Jurkat, Clone E6-1 (cell line): Measurements from ENCODE around the gene AGK.
"Not testable (repeated sequence)": the region's sequence is repeated elsewhere in the genome, so short reads cannot be mapped to it uniquely, and the experiment has no call there.

Experiments used
- DNase-seq: peaks from one replicate; pipeline ENCODE4 v3.0.0-alpha.2; 2011; ENCODE audit warnings: low read depth, low spot score
- H3K4me3 ChIP-seq: 2 replicates; pipeline ENCODE4 v1.5.1; 2011; ENCODE audit warnings: mild to moderate bottlenecking, low read length, control low read depth, moderate library complexity

The AGK gene

DNA sequence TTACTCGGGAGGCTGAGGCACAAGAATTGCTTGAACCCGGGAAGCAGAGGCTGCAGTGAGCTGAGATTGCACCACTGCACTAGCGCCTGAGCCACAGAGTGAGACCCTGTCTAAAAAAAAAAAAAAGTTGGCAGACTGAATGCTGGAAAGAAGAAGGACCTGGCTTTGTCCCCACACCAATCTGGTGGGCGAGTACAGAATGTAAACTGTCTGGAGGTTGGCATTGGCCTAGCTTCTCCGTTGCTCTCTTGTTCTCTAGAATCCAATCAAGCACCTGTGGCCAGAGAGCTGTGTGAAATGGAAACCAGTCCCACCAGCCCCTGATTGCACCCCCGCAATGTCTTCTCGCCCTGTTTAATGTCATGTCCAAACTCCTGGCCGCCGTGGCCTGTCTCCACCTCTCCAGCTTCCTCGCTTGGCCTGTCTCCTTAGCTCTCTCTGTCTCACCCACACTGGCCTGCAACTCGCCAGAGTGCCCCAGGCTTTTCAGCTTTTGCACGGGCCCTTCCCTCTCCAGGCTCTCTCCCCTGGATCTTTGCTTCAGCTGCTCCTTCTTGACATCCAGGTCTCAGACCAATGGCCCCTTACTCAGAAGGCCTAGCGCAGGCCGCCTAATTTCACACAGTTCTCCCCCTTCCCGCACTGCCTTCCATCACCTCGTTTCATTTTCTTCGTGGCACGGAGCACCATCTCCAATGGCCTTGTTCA lies 670 bp upstream of the AGK start:
- H3K4me3 ChIP-seq = peak overlapping the region; percentile 90
- DNase-seq = no peak

DNA sequence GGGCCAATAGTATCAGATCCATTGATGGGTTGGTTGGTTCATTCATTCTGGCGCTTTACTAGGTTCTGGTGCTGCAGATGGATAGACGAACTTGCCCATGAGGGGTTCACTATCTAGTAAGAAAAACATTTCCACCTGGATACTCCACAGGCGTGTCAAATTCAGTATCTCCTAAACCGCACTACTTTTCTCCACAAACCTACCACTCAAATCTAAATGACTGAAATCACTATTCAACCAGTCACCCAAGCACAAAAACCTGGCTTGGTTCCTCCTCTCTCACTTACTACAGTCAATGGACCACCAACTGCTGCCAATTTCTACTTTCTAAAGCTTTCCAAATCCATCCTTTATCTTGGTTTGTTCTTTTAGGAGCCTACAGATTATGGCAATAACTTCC lies 572 bp downstream of the AGK start:
- no peak for DNase-seq

DNA sequence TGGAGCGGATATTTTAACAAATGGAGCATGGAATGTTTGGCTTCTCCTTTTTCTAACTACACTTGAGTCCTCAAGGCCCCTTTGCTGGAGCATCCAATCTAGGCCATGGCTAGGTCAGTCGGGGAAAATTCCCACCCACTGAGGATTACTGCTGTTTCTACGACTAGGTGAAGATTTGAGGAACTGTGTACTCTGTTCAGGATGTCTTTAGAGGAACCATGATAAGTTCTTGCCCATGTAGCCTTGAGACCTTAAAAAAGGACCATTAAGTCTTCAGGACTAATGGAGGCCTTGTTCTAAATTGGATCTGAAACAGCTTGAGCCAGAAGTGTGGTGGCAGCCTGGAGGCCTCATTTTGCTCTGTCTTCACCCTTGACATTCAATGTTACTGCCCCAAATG lies 6.2 kb downstream of the AGK start:
- H3K4me3 ChIP-seq = no peak overlapping the region
- no peak for DNase-seq

More for the DNA sequence above, 572 bp downstream of the AGK start:
- H3K4me3 ChIP-seq = peak overlapping the region; percentile 90

DNA sequence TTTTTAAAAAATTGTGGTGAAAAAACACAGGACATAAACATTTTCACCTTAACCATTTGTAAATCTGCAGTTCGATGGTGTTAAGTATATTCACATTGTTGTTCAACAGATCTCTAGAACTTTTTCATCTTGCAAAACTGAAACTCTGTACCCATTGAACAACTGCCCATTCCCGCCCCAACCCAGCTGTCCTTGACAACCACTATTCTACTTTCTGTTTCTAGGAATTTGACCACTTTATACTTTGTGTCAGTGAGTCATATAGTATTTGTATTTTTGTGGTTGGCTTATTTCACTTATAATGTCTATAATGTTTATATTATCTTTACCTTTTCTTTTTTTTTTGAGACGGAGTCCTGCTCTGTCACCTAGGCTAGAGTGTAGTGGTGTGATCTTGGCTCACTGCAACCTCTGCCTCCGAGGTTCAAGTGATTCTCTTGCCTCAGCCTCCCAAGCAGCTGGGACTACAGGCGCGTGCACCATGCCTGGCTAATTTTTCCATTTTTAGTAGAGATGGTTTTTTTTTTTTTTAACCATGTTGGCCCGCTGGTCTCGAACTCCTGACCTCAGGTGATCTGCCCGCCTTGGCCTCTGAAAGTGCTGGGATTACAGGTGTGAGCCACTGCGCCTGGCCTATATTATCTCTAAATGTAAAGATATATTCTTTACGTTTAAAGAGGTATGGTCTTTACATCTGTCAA lies 6.8 kb downstream of the AGK start:
- H3K4me3 ChIP-seq, DNase-seq: not testable (repeated sequence)

DNA sequence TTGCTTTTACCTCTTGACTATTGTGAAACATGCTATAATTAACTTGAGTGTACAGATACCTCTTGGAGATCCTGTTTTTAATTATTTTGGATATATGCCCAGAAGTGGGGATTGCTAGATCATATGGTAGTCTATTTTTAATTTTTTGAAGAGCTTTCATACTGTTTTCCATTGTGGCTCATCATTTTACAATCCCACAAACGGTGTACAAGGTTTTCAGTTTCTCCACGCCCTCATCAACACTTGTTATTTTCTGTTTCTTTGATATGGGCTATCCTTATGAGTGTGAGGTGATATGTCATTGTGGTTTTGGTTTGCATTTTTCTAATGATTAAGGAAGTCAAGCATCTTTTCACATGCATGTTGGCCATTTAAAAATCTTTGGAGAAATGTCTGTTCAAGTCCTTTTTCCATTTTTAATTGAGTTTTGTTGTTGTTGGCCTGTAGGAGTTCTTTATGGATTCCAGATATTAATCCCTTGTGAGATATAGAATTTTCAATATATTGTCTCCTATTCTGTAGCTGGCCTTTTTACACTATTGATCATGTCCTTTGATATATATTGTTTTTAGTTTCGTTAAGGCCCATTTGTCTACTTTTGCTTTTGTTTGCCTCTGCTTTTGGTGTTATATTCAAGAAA lies 7.5 kb downstream of the AGK start:
- H3K4me3 ChIP-seq = no peak overlapping the region
- peak; percentile 37 for DNase-seq

DNA sequence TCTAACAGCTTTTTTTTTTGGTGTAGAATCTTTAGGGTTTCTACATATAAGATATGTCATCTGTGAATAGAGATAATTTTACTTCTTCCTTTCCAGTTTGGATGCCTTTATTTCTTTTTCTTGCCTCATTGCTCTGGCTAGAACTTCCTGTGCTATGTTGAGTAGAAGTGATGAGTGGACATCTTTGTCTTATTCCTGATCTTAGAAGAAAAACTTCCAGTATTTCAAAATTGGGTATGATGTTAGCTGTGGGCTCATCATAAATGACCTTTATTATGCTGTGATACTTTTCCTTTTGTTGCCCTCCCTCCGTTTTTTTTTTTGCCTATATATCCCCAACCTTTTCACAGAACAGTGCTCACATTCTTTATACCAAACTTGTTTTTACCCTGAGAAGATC lies 8.8 kb downstream of the AGK start:
- no peak overlapping the region for H3K4me3 ChIP-seq
- no peak for DNase-seq

DNA sequence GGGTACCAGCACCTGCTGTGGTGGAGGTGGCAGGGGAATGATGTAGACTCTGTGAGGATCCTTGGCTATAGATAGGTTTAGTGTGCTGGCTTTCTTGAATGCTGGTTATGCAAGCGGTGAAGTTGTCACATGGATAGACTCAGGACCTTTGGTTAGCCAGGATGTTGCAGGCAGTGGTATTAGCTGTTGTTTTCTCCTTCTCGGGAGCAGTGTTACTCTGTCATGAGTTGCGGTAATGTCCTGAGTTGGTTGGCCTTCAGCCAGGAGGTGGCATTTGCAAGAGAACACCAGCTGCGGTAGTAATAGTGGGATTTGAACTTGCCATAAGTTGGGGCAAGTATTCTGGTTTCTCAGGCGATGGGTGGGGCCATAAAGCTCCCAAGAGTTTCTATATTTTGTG lies 10.8 kb downstream of the AGK start:
- no peak overlapping the region for H3K4me3 ChIP-seq
- no peak for DNase-seq

DNA sequence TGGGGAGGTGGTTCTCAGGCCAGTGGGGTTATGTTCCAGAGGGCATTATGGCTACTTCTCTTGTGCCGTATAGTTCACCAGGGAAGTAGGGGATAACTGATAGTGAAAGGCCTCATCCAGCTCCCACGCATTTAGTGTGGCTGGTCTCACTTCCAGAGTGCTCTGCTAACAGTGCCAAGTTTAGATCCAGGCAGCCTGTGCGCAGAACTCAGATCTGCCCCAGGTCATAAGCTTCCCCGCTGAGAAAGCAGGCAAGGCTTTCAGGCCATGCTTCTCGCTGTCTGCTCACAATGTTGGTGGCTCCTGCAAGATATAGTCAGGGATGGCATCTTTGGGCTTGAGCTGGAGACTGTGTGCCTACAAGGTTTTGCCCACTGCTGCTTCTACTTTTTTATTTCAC lies 11.3 kb downstream of the AGK start:
- H3K4me3 ChIP-seq = no peak overlapping the region
- DNase-seq = no peak

DNA sequence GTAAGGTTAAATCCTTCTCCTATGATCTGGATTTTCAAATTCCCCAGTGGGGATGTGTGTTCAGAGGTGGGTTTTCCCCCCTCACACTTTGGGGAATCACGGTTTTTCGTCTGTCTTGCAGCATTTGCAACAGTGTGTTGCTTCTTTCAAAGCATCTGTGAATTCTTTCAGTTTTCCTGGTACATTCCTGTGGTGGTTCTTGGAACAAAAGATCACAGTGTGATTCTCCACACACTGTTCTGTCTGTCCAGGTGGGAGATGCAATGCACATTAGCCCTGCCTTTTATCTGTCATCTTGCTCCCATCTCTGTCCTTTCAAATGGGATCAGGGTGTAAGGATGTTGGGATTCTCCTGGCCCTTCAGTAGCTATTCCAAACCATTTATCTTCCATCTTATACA lies 11.8 kb downstream of the AGK start:
- no peak for DNase-seq
- no peak overlapping the region for H3K4me3 ChIP-seq

DNA sequence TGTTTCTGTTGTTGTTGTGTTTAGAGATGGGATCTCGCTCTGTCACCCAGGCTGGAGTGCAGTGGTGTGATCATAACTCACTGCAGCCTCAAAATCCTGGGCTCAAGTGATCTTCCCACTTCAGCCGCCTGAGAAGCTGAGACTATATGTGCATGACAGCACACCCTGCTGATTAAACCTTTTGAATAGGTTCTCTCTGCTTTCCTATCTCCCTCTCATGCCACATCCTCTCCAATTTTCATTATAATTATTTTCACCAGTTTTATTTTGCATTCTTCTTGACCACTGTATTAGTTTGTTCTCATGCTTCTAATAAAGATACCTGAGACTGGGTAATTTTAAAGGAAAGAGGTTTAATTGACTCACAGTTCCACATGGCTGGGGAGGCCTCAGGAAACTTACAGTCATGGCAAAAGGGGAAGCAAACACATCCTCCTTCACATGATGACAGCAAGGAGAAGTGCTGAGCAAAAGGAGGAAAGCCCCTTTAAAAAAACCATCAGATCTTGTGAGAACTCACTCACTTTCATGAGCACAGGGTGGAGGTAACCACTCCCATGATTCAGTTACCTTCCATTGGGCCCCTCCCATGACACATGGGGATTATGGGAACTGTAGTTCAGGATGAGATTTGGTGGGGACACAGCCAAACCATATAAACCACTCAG lies 12.9 kb downstream of the AGK start:
- no peak overlapping the region for H3K4me3 ChIP-seq
- no peak for DNase-seq

DNA sequence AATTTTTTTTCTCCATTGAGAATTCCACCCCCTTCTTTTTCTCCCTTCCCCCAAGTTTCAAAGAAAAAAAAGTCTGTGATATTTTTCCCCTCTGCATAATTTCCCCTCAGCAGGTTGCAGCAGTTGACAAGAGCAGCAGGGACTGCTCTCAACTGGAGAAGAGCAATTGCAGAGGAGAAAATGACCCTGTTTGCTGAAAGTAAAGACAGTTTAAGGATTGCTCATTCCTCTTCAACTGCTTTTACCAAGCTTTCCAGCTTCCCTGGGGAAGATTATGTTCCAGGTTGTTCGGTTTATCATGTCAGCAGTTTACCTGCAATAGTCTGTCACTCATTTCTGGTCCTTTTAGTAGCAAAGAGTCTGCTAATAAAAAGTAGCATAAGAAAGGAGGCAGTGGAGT lies 16.2 kb downstream of the AGK start:
- no peak for DNase-seq

DNA sequence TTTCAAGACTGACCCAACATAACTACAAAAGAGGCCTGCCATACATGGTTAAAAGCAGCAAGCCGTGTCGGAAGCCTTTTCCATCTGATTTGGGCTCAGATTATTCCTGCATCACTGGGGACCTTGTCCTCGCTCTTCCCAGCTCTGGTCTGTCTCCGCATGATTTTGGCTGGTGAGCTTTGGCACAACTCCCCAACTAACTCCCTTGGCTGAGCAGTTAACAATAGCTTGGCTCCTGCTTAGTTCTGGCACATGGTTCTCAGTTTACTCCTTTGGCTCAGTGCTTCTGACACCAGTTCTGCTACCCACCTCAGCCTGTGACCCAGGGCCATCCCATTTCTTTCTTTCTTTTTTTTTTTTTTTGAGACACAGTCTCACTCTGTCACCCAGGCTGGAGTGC lies 17.0 kb downstream of the AGK start:
- no peak for DNase-seq
- H3K4me3 ChIP-seq = no peak overlapping the region

More for the DNA sequence above, 16.2 kb downstream of the AGK start:
- no peak overlapping the region for H3K4me3 ChIP-seq

DNA sequence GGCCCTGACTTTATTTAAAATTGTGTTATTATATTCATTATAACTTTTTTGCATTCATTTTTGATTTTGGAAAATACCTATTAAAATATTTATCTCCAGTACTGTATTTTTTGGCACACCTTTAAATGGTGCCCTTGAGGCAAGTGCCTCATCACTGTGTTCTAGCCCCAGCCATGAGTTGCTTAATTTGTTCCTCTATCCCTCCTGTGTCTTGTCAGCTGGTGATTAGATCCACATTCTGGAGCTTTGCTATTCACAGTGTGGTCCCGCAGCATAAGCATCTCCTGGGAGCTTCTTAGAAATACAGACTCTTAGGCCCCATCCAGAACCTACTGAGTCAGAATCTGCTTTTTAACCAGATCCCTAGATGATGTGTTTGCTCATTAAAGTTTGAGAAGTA lies 19.8 kb downstream of the AGK start:
- no peak overlapping the region for H3K4me3 ChIP-seq
- no peak for DNase-seq

DNA sequence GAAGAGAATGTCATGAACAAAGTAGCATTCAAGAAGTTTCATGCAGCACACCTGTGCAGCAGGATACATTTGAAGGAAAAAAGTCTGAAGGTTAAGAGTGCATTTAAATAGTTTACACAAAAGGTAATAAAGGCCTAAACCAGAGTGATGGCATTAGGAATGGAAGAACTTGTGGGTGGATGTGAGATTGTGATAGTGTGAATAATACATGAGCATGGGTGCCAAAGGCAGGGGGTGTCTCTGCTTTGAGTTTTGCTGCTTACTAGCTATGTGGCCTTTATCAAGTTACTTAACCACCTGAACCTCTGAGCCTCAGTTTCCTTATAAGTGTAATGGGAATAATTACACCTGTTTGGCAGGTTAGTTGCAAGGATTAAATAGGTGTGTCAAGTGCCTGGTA lies 21.0 kb downstream of the AGK start:
- H3K4me3 ChIP-seq = no peak overlapping the region
- DNase-seq = no peak

DNA sequence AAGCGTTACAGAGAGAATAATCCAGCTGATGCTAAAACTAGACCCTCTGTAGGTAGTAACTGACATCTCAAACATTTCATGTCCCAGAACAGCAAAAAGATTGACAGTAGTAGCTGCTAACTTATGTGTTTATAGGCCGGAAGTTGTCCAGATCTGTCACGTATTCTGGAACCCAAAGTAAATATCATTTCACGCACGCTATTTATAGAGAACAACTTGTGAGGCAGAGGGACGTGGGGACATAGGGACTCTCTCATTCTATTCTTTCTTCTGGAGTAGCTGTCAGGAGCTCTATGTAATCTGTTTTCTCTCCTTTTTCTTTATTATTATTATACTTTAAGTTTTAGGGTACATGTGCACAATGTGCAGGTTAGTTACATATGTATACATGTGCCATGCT lies 22.3 kb downstream of the AGK start:
- no peak for DNase-seq
- no peak overlapping the region for H3K4me3 ChIP-seq

DNA sequence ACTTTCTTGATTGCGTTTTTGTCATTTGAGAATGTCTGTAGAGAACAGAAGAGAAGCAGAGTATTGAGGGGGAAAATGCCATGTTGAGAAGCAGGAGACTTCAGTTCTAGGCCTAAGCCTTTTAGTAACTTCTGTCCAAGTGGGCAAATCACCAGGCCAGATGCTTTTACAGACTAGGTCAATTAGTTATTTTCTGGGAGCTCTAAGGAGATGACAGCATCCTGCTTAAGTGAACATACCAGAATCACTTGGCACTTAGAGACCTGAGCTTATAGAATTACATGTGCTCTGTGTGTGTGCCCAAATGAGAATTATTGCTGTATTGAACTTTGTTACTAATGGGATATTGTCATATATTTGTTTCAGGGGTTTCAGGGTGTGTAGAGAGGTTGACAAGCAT lies 24.0 kb downstream of the AGK start:
- DNase-seq = no peak
- no peak overlapping the region for H3K4me3 ChIP-seq

DNA sequence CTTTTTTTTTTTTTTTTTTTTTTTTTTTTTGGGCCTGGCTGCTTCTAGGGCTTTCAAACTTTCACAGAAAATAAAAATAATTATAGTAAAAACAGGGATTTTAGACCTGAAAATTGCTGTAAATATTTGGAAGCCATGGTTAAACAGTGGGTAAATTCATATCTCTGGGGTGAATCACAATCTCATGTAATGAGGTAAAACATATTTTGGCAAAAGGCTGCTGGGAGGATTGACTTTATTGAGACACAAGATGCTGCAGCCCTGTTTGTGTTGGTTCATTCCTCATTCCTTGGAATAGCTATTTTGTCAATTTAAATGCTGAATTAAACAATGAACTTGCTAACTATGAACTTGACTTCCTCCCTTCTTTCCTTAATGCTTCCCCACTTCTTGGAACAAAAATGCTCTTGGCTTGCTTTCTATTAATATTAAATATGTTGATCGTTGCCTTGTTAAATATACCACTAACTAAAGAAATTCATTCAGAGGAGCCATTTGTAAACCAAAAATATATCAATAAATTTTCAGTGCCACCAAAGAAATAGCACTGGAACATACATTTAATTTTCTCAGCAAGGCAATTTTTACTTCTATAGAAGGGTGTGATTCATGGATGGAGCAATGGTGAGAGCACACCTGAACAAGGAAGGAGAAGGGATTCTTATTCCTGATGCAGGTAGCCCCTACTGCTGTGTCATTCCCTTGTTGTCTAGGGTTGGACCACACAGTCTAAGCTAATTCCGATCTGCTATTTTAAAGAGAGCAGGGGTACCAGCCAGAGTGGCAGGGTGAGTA lies 24.6 kb downstream of the AGK start:
- no peak overlapping the region for H3K4me3 ChIP-seq
- DNase-seq = no peak

DNA sequence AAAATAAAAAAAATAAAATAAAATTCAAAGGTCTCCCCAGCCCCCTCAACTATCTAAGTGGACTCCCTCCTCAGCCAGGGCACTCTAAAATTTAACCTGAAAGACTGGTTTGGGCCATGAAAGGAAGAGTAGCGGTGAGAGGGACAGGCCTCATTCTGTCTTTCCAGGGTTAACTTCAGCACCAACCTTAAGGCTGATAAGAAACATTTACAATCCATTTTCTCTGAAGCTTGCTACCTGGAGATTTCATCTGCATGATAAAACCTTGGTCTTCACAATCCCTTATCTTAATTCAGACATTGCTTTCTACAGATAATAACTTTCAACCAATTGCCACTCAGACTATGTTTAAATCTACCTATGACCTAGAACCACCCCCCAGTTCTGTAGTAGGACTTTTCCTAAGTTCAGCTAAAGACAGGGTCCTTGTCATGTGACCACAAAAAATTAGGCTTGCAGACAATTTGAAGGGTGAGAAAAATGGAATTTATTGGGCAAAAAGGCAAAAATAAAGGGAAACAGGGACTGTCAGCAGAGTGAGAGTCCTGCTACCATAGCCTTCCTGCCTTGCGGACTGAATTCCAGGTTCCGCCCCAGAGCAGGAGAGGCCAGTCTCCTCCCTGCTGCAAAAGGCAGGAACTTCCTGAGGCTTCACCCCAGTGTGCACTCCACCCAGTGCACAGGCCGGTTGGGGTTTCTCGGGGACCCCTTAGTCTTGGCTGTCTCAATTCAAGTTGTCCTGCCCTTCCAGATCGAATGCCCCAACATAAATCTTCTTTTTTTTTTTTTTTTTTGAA lies 26.0 kb downstream of the AGK start:
- no peak for DNase-seq
- no peak overlapping the region for H3K4me3 ChIP-seq

DNA sequence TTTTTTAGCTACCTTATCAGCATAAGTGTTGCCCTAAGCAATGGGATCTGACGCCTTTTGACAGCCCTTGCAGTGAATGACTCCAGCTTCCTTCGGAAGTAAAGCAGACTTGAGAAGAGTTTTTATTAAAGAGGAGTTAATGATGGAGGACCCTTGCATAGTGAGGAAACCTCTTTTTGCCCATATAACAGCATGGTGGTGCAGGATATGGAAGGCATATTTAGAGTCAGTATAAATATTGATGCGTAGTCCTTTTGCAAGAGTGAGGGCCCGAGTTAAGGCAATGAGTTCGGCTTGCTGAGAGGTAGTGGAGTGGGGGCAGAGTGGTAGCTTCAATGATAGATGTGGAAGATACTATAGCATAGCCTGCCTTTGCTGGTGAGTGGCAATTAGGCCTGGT lies 28.7 kb downstream of the AGK start:
- H3K4me3 ChIP-seq, DNase-seq: not testable (repeated sequence)
